HCT116 (cell line): ENCODE measurements around the gene PSD. TPM values are rescaled to one million over a fixed set of nuclear protein-coding genes. Genes with fewer than 3 reads are reported as not detected.
A peak's percentile ranks its signal among the peaks of the same experiment; 100 is the strongest.

ENCODE experiments used
- ATAC-seq: fragments of 200-7000 bp; cut with Tn5 transposase; 2 replicates; pipeline ENCODE4 v1.9.1; 2020; ENCODE audit warnings: mild to moderate bottlenecking, moderate library complexity
- BruUV-seq: library from RNA; stranded (reverse); fragments of 400-500 nt; replicated peaks from 2 replicates; lab custom pipeline; 2021; lab: Mats Ljungman, UMichigan
- CTCF ChIA-PET: fragments of 300-600 bp; sonication (Branson Sonifier 250); formaldehyde crosslinking; loops from one replicate; lab custom pipeline; 2021; ENCODE audit warnings: antibody characterized with exemption; lab: Charles Lee
- POLR2A ChIA-PET: fragments of 300-600, 350-600 bp; sonication (Branson Sonifier 250); formaldehyde crosslinking; loops from one replicate; lab custom pipeline; 2021; ENCODE audit warnings: antibody characterized with exemption; lab: Charles Lee
- RAD21 ChIA-PET, 2 experiments: fragments of 300-600 bp; sonication (Branson Sonifier 250); formaldehyde crosslinking; loops; one replicate each; lab custom pipeline; 2023; ENCODE audit warnings: low total read pairs in 2 of 2; ENCODE audit not compliant: uncharacterized antibody in 2 of 2, unreplicated experiment in 2 of 2, low non-redundant PET in 1 of 2; lab: Charles Lee
- DNase-seq: peaks from one replicate; pipeline ENCODE4 v3.0.0-alpha.2; 2010; ENCODE audit warnings: low read depth, low spot score
- H2AFZ ChIP-seq: fragments of 200-600 bp; shearing (Covaris generic), sonication (generic); 2 replicates; pipeline ENCODE4 v1.6.1; 2017; ENCODE audit warnings: low read depth, mixed run types, mixed read lengths, antibody characterized with exemption, low read length; ENCODE audit not compliant: poor library complexity, severe bottlenecking
- H3K27ac ChIP-seq: 2 replicates; pipeline ENCODE4 v1.5.1; 2012; ENCODE audit warnings: low read depth, low read length
- H3K27me3 ChIP-seq: fragments of 200-600 bp; sonication (generic); 2 replicates; pipeline ENCODE4 v1.6.1; 2016; ENCODE audit warnings: mixed run types, low read length, mixed read lengths; ENCODE audit not compliant: insufficient read depth
- H3K36me3 ChIP-seq, 2 experiments: fragments of 200-500 bp in 1 of 2; fragments of 200-600 bp in 1 of 2; sonication (Bioruptor generic) in 1 of 2; sonication (generic) in 1 of 2; 2 replicates each; pipeline versions ENCODE4 v1.5.1 to v1.6.1; 2014 to 2016; ENCODE audit warnings: low read length in 2 of 2, inconsistent platforms in 1 of 2, mixed read lengths in 1 of 2, mixed run types in 1 of 2; ENCODE audit not compliant: insufficient read depth in 2 of 2, control insufficient read depth in 1 of 2
- H3K4me1 ChIP-seq, 2 experiments: fragments of 200-600 bp in 1 of 2; sonication (generic) in 1 of 2; 2 replicates each; pipeline versions ENCODE4 v1.5.1 to v1.6.1; 2012 to 2017; ENCODE audit warnings: low read length in 2 of 2, inconsistent platforms in 1 of 2, mild to moderate bottlenecking in 1 of 2, mixed read lengths in 1 of 2, mixed run types in 1 of 2, moderate library complexity in 1 of 2; ENCODE audit not compliant: insufficient read depth in 2 of 2, control insufficient read depth in 1 of 2
- H3K4me2 ChIP-seq: fragments of 200-600 bp; sonication (generic); 2 replicates; pipeline ENCODE4 v1.6.1; 2017; ENCODE audit warnings: mixed run types, low read length, mixed read lengths
- H3K4me3 ChIP-seq, 2 experiments: fragments of 200-600 bp in 1 of 2; sonication (generic) in 1 of 2; replicated peaks in 1 of 2; 2 replicates each; pipeline ENCODE4 v1.5.1; 2011 to 2016; ENCODE audit warnings: low read length in 2 of 2, control low read depth in 1 of 2, low read depth in 1 of 2, mild to moderate bottlenecking in 1 of 2, mixed read lengths in 1 of 2, mixed run types in 1 of 2
- H3K79me2 ChIP-seq: fragments of 200-600 bp; sonication (generic); 2 replicates; pipeline ENCODE4 v1.6.1; 2017; ENCODE audit warnings: mild to moderate bottlenecking, mixed run types, low read length, moderate library complexity, mixed read lengths; ENCODE audit not compliant: insufficient read depth
- H3K9ac ChIP-seq: fragments of 200-600 bp; sonication (generic); 2 replicates; pipeline ENCODE4 v1.6.1; 2016; ENCODE audit warnings: low read length, mixed read lengths
- H3K9me2 ChIP-seq: fragments of 200-600 bp; sonication (generic), shearing (Covaris generic); 2 replicates; pipeline ENCODE4 v1.6.1; 2017; ENCODE audit warnings: mixed run types, mild to moderate bottlenecking, moderate library complexity; ENCODE audit not compliant: insufficient read depth
- H3K9me3 ChIP-seq, 2 experiments: fragments of 200-500 bp in 1 of 2; fragments of 200-600 bp in 1 of 2; sonication (Bioruptor generic) in 1 of 2; sonication (generic) in 1 of 2; 2 replicates each; pipeline ENCODE4 v1.6.1; 2014 to 2017; ENCODE audit warnings: low read length in 2 of 2, mixed read lengths in 2 of 2, inconsistent platforms in 1 of 2, low read depth in 1 of 2, mild to moderate bottlenecking in 1 of 2, mixed run types in 1 of 2, moderate library complexity in 1 of 2; ENCODE audit not compliant: control insufficient read depth in 1 of 2, insufficient read depth in 1 of 2
- H4K20me1 ChIP-seq: fragments of 200-600 bp; sonication (generic), shearing (Covaris generic); 2 replicates; pipeline ENCODE4 v1.6.1; 2017; ENCODE audit warnings: mixed run types, mild to moderate bottlenecking, moderate library complexity; ENCODE audit not compliant: insufficient read depth
- ATF3 ChIP-seq: IDR thresholded peaks from 2 replicates; pipeline ENCODE4 v1.6.1; 2012
- CBX3 ChIP-seq: IDR thresholded peaks from 2 replicates; pipeline ENCODE4 v1.6.1; 2012; ENCODE audit warnings: low read depth
- CEBPB ChIP-seq: IDR thresholded peaks from 2 replicates; pipeline ENCODE4 v1.6.1; 2012; ENCODE audit warnings: low read depth
- ELF1 ChIP-seq: IDR thresholded peaks from 2 replicates; pipeline ENCODE4 v1.6.1; 2012; ENCODE audit warnings: low read depth, borderline replicate concordance
- EZH2 ChIP-seq: fragments of 200-600 bp; sonication (generic); IDR thresholded peaks from 2 replicates; pipeline ENCODE4 v1.6.1; 2017; ENCODE audit warnings: antibody characterized with exemption, mixed run types
- FOSL1 ChIP-seq: IDR thresholded peaks from 2 replicates; pipeline ENCODE4 v1.6.1; 2012; ENCODE audit warnings: low read depth
- JUND ChIP-seq: IDR thresholded peaks from 2 replicates; pipeline ENCODE4 v1.6.1; 2012
- POLR2A ChIP-seq: IDR thresholded peaks from 2 replicates; pipeline ENCODE4 v1.7.0; 2011; ENCODE audit warnings: borderline replicate concordance; ENCODE audit not compliant: insufficient read depth, insufficient read length; ENCODE audit errors: extremely low read depth
- POLR2AphosphoS5 ChIP-seq: IDR thresholded peaks from 2 replicates; pipeline ENCODE4 v1.6.1; 2011; ENCODE audit warnings: mild to moderate bottlenecking, low read depth, low read length, moderate library complexity
- RAD21 ChIP-seq: IDR thresholded peaks from 2 replicates; pipeline ENCODE4 v1.6.1; 2012; ENCODE audit warnings: low read depth, mild to moderate bottlenecking
- SP1 ChIP-seq: IDR thresholded peaks from 2 replicates; pipeline ENCODE4 v1.6.1; 2012; ENCODE audit warnings: low read depth
- SRF ChIP-seq: IDR thresholded peaks from 2 replicates; pipeline ENCODE4 v1.6.1; 2012; ENCODE audit warnings: low read depth
- TCF7L2 ChIP-seq: IDR thresholded peaks from 2 replicates; pipeline ENCODE4 v1.7.0; 2011; ENCODE audit warnings: borderline replicate concordance, inconsistent platforms; ENCODE audit not compliant: insufficient read depth, insufficient read length; ENCODE audit errors: extremely low read depth
- ZBTB33 ChIP-seq: IDR thresholded peaks from 2 replicates; pipeline ENCODE4 v1.6.1; 2011; ENCODE audit warnings: mild to moderate bottlenecking, low read length, moderate library complexity; ENCODE audit not compliant: insufficient replicate concordance; ENCODE audit errors: extremely low read depth
- ZFX ChIP-seq: fragments of 450-650 bp; IDR thresholded peaks from 2 replicates; pipeline ENCODE4 v1.6.1; 2017
- ZNF274 ChIP-seq: fragments of 200-500 bp; sonication (Bioruptor generic); IDR thresholded peaks from 2 replicates; pipeline ENCODE4 v1.6.1; 2014; ENCODE audit warnings: mild to moderate bottlenecking, low read depth, low read length, inconsistent platforms
- intact Hi-C: fragments of 100-400 bp; cut with micrococcal nuclease; formaldehyde crosslinking; loops from 2 replicates; pipeline ENCODE4 v1.10.0; 2022
- total RNA-seq: library from RNA; stranded (reverse); gene quantifications from one replicate; pipeline ENCODE4 v1.2.1, GENCODE V29; 2021; ENCODE audit not compliant: unreplicated experiment

PSD gene
- total RNA-seq, 1 experiment from 2014 or later: 9.7 TPM

GRCh38 chr10:102409604-102410428 is 8.8 kb downstream of the PSD start:
- Histone ChIP-seq H3K79me2 (no peaks in the 10 kb centered on the region), H3K36me3 (no peaks in the 10 kb centered on the region), H3K9me2 (no peaks in the 10 kb centered on the region)
- TF ChIP-seq RAD21 (no peak), CBX3 (no peak), ZNF274 (no peak), POLR2AphosphoS5 (no peak), SP1 (no peak), ELF1 (no peak), CEBPB (no peak), ZBTB33 (no peak), ZFX (no peak), SRF (no peak), JUND (no peak), TCF7L2 (no peak), ATF3 (no peak), POLR2A (no peak), FOSL1 (no peak), EZH2 (no peak)
- TF ChIP-seq, all 23 proteins: peak for 0
- H4K20me1 ChIP-seq: no peaks in the 10 kb centered on the region
- peaks cover 11 to 21% of the 10 kb centered on the region in 2 experiments for H3K4me1 ChIP-seq
- H3K9ac ChIP-seq: peak overlapping the region; percentile 49
- peak overlapping the region; percentile 50; the same call in 1 of the 2 replicates for H3K27ac ChIP-seq
- BruUV-seq: no TSS peak
- DNase-seq: no peak
- peaks cover 3% of the 10 kb centered on the region; the same call in 1 of the 2 replicates for H3K27me3 ChIP-seq
- H3K4me2 ChIP-seq: peak overlapping the region; percentile 94
- no peaks in the 10 kb centered on the region for H3K9me3 ChIP-seq
- peak overlapping the region; percentile 48 to 74 for H3K4me3 ChIP-seq
- POLR2A ChIA-PET: interaction anchor here (0.8 to 1.3 kb wide), 2 partner anchors 11 to 13 kb away, joined by 3 to 7 read pairs; partner anchors contain the start of gene FBXL15
- no peak overlapping the region for H2AFZ ChIP-seq
- RAD21 ChIA-PET: no interaction called here
- no peak for ATAC-seq
- intact Hi-C loops: no loop called here
- CTCF ChIA-PET: interaction anchor here (1.0 to 1.6 kb wide), 4 partner anchors 11 to 180 kb away, joined by 3 to 13 read pairs (median 6); partner anchors contain the start of gene FBXL15
